ENCODE results near the gene PTGR2. TPM values are rescaled to one million over a fixed set of nuclear protein-coding genes. Genes with fewer than 3 reads are reported as not detected.

PTGR2 gene
- total and polyA plus RNA-seq, 2 donors (not counting 1 experiment from before 2014, with no cell fraction given): 5.6 to 7.9 TPM

DNA sequence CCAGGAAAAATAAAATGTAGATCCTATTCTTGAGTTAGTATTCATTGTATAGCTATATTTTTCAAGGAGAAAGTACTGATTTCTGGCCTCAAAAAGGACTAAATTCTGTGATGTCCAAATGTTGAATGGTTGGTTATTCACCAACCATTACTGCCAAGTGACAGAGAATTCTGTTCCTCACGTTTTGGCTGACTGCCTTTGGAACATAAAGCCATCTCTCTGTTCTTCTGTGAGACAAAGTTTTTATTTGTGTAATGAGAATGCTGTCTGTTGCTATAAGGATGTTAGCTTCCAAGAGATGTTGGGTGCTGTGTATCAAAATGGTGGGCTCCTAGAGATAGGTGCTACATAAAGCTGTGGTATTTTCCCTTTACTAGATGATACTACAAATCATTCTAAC is 44.3 kb downstream of the PTGR2 start:
- Histone ChIP-seq H3K9ac (ENCODE audit: insufficient read depth, low read length) (no peak overlapping the region), H3K9me3 (ENCODE audit: control insufficient read depth, insufficient read depth, low read depth, low read length) (no peaks in the 10 kb centered on the region), H4K20me1 (ENCODE audit: control insufficient read depth, extremely low read depth, insufficient read depth, low read length) (no peaks in the 10 kb centered on the region), H2AFZ (ENCODE audit: low read length) (no peak overlapping the region), H3K27me3 (ENCODE audit: control insufficient read depth, insufficient read depth, low read length) (no peaks in the 10 kb centered on the region), H3K36me3 (ENCODE audit: control insufficient read depth, insufficient read depth, low read length) (peaks cover 14% of the 10 kb centered on the region), H3K4me2 (ENCODE audit: extremely low read depth, insufficient read depth, low read length) (no peak overlapping the region), H3K79me2 (ENCODE audit: control insufficient read depth, insufficient read depth, low read length) (peaks cover 26% of the 10 kb centered on the region), H3K4me1 (ENCODE audit: control insufficient read depth, extremely low read depth, insufficient read depth, low read length) (peaks cover 3% of the 10 kb centered on the region), H3K4me3 (replicated peaks in 1 of 4; ENCODE audit: control extremely low read depth in 1 of 4, insufficient read depth in 1 of 4, low read depth in 3 of 4, low read length in 4 of 4) (no peak overlapping the region), H3K27ac (ENCODE audit: insufficient read depth, low read length) (peak overlapping the region; percentile 32)
- no peak for TF ChIP-seq EZH2 (IDR thresholded peaks at IDR 0.05; ENCODE audit: low read length, missing control alignments)
- TF ChIP-seq, protein P1, sequence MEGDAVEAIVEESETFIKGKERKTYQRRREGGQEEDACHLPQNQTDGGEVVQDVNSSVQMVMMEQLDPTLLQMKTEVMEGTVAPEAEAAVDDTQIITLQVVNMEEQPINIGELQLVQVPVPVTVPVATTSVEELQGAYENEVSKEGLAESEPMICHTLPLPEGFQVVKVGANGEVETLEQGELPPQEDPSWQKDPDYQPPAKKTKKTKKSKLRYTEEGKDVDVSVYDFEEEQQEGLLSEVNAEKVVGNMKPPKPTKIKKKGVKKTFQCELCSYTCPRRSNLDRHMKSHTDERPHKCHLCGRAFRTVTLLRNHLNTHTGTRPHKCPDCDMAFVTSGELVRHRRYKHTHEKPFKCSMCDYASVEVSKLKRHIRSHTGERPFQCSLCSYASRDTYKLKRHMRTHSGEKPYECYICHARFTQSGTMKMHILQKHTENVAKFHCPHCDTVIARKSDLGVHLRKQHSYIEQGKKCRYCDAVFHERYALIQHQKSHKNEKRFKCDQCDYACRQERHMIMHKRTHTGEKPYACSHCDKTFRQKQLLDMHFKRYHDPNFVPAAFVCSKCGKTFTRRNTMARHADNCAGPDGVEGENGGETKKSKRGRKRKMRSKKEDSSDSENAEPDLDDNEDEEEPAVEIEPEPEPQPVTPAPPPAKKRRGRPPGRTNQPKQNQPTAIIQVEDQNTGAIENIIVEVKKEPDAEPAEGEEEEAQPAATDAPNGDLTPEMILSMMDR (conservative IDR thresholded peaks at IDR 0.05 in 1 of 2, IDR thresholded peaks at IDR 0.05 in 1 of 2; ENCODE audit: low read depth in 1 of 2, low read length in 2 of 2): no peak
- DNase-seq (ENCODE audit: low read depth in 2 of 2): no peak

DNA sequence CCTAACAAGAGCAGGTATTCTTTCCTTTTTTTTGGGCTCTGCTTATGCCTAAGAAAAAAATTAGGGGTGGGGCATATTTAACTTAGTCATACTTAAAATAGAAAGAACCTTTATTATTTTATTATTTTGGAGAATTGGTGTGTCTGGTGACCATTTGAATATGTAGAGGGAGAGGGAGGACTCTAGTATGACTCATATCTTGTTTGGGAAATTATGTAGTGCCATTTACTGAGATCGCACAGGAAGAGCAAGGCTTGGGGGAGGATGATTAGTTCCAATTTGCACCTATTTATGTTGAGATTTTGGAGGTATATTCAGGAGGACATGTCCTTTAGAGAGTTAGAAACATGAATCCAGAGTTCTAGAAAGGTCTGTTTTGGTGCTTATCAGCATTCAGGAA is 44.9 kb downstream of the PTGR2 start:
- Histone ChIP-seq H3K27me3 (ENCODE audit: control insufficient read depth, insufficient read depth, low read length) (no peaks in the 10 kb centered on the region), H3K4me3 (replicated peaks in 1 of 4; ENCODE audit: control extremely low read depth in 1 of 4, insufficient read depth in 1 of 4, low read depth in 3 of 4, low read length in 4 of 4) (no peak overlapping the region), H2AFZ (ENCODE audit: low read length) (no peak overlapping the region), H3K9ac (ENCODE audit: insufficient read depth, low read length) (no peak overlapping the region), H3K27ac (ENCODE audit: insufficient read depth, low read length) (peak overlapping the region; percentile 5), H3K9me3 (ENCODE audit: control insufficient read depth, insufficient read depth, low read depth, low read length) (no peaks in the 10 kb centered on the region), H3K36me3 (ENCODE audit: control insufficient read depth, insufficient read depth, low read length) (peaks cover 14% of the 10 kb centered on the region), H3K4me1 (ENCODE audit: control insufficient read depth, extremely low read depth, insufficient read depth, low read length) (peaks cover 3% of the 10 kb centered on the region), H4K20me1 (ENCODE audit: control insufficient read depth, extremely low read depth, insufficient read depth, low read length) (no peaks in the 10 kb centered on the region), H3K4me2 (ENCODE audit: extremely low read depth, insufficient read depth, low read length) (no peak overlapping the region), H3K79me2 (ENCODE audit: control insufficient read depth, insufficient read depth, low read length) (peaks cover 20% of the 10 kb centered on the region)
- no peak for TF ChIP-seq EZH2 (IDR thresholded peaks at IDR 0.05; ENCODE audit: low read length, missing control alignments)
- TF ChIP-seq, protein P1 (conservative IDR thresholded peaks at IDR 0.05 in 1 of 2, IDR thresholded peaks at IDR 0.05 in 1 of 2; ENCODE audit: low read depth in 1 of 2, low read length in 2 of 2): no peak
- peak in 1 of 2 donors; percentile 20 for DNase-seq (ENCODE audit: low read depth in 2 of 2)

DNA sequence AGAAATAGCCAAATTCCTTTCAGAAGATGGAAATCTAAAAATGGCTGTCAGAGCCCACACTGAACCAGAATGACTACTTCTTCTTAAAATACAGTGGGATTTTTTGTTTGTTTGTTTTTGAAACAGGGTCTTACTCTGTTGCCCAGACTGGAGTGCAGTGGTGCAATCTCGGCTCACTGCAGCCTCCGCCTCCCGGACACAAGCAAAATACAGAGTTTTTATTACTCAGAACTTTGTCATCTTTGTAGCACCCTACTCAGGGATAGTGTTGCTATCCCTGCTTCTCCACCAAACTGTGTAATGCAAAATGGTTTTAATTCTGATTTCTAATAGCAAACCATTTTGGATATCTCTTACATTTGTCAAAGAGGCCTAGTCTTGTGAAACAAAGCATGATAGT is 51.4 kb downstream of the PTGR2 start:
- H4K20me1 ChIP-seq (ENCODE audit: control insufficient read depth, extremely low read depth, insufficient read depth, low read length): no peaks in the 10 kb centered on the region
- no peak for DNase-seq (ENCODE audit: low read depth in 2 of 2)
- H3K36me3 ChIP-seq (ENCODE audit: control insufficient read depth, insufficient read depth, low read length): peaks cover 17% of the 10 kb centered on the region
- H3K79me2 ChIP-seq (ENCODE audit: control insufficient read depth, insufficient read depth, low read length): peaks cover 2% of the 10 kb centered on the region
- H3K4me2 ChIP-seq (ENCODE audit: extremely low read depth, insufficient read depth, low read length): no peak overlapping the region
- no peaks in the 10 kb centered on the region for H3K27me3 ChIP-seq (ENCODE audit: control insufficient read depth, insufficient read depth, low read length)
- no peak for TF ChIP-seq EZH2 (IDR thresholded peaks at IDR 0.05; ENCODE audit: low read length, missing control alignments)
- TF ChIP-seq, protein P1 (conservative IDR thresholded peaks at IDR 0.05 in 1 of 2, IDR thresholded peaks at IDR 0.05 in 1 of 2; ENCODE audit: low read depth in 1 of 2, low read length in 2 of 2): no peak
- H3K9ac ChIP-seq (ENCODE audit: insufficient read depth, low read length): no peak overlapping the region
- H2AFZ ChIP-seq (ENCODE audit: low read length): no peak overlapping the region
- H3K9me3 ChIP-seq (ENCODE audit: control insufficient read depth, insufficient read depth, low read depth, low read length): no peaks in the 10 kb centered on the region
- H3K4me1 ChIP-seq (ENCODE audit: control insufficient read depth, extremely low read depth, insufficient read depth, low read length): no peaks in the 10 kb centered on the region
- H3K27ac ChIP-seq (ENCODE audit: insufficient read depth, low read length): no peak overlapping the region
- no peak overlapping the region for H3K4me3 ChIP-seq (replicated peaks in 1 of 4; ENCODE audit: control extremely low read depth in 1 of 4, insufficient read depth in 1 of 4, low read depth in 3 of 4, low read length in 4 of 4)
